Retina (tissue), 1 donor: ENCODE results near the gene RFX1.
"Not testable (repeated sequence)": the region's sequence is repeated elsewhere in the genome, so short reads cannot be mapped to it uniquely, and the experiment has no call there.

Experiments
- DNase-seq: peaks from one replicate; pipeline ENCODE4 v3.0.0-alpha.2; 2016

Gene RFX1

GRCh38 chr19:13932911-13933393 is 73.2 kb downstream of the RFX1 start:
- DNase-seq = no peak

GRCh38 chr19:13932149-13932637 is 73.9 kb downstream of the RFX1 start:
- no peak for DNase-seq

GRCh38 chr19:13931391-13932148 is 74.5 kb downstream of the RFX1 start:
- no peak for DNase-seq

GRCh38 chr19:13930402-13930801 is 75.7 kb downstream of the RFX1 start:
- no peak for DNase-seq

- DNase-seq = no peak
Measured at GRCh38 chr19:13929956-13930355, 76.2 kb downstream of the RFX1 start.

- DNase-seq = no peak
Measured at GRCh38 chr19:13929340-13929739, 76.8 kb downstream of the RFX1 start.

GRCh38 chr19:13926715-13927114 is 79.4 kb downstream of the RFX1 start:
- no peak for DNase-seq

GRCh38 chr19:13926010-13926409 is 80.1 kb downstream of the RFX1 start:
- DNase-seq = no peak

GRCh38 chr19:13923194-13923987 is 82.7 kb downstream of the RFX1 start:
- DNase-seq = no peak

GRCh38 chr19:13922118-13922517 is 84.0 kb downstream of the RFX1 start:
- not testable (repeated sequence) for DNase-seq

GRCh38 chr19:13920940-13921747 is 85.0 kb downstream of the RFX1 start:
- peak; percentile 30 for DNase-seq

GRCh38 chr19:13920524-13920923 is 85.6 kb downstream of the RFX1 start:
- no peak for DNase-seq

- DNase-seq = no peak
Measured at GRCh38 chr19:13918726-13919411, 87.3 kb downstream of the RFX1 start.

GRCh38 chr19:13917888-13918406 is 88.2 kb downstream of the RFX1 start:
- DNase-seq = no peak

GRCh38 chr19:13914777-13915176 is 91.3 kb downstream of the RFX1 start:
- no peak for DNase-seq

- no peak for DNase-seq
Measured at GRCh38 chr19:13913352-13913751, 92.8 kb downstream of the RFX1 start.
